Muscle of leg (tissue), 11 donors: ENCODE measurements around the gene DNAAF8. TPM values are rescaled to one million over a fixed set of nuclear protein-coding genes. Genes with fewer than 3 reads are reported as not detected.

Experiments used
- DNase-seq: peaks from one replicate; pipeline ENCODE4 v3.0.0; 2013
- H3K27ac ChIP-seq: one replicate; pipeline ENCODE4 v1.5.1; 2013; ENCODE audit warnings: mild to moderate bottlenecking, low read length, control low read depth
- H3K27me3 ChIP-seq: one replicate; pipeline ENCODE4 v1.6.1; 2013; ENCODE audit warnings: low read length; ENCODE audit not compliant: control insufficient read depth, insufficient read depth
- H3K36me3 ChIP-seq: one replicate; pipeline ENCODE4 v1.6.1; 2013; ENCODE audit warnings: low read length; ENCODE audit not compliant: control insufficient read depth, insufficient read depth
- H3K4me1 ChIP-seq: one replicate; pipeline ENCODE4 v1.6.1; 2013; ENCODE audit warnings: low read length; ENCODE audit not compliant: control insufficient read depth, insufficient read depth
- H3K4me3 ChIP-seq: one replicate; pipeline ENCODE4 v1.5.1; 2013; ENCODE audit warnings: low read length, control low read depth
- H3K9me3 ChIP-seq: replicated peaks from 2 replicates; pipeline ENCODE4 v1.6.1; 2013; ENCODE audit warnings: low read depth, low read length; ENCODE audit not compliant: control insufficient read depth
- WGBS: methylation state at CpG from one replicate; pipeline ENCODE4 v1.1.5; 2013; ENCODE audit warnings: missing lambda C conversion rate; ENCODE audit not compliant: insufficient coverage; 5-methylcytosine and 5-hydroxymethylcytosine counted together
- polyA plus RNA-seq, 8 donors: library from polyadenylated mRNA; unstranded; fragments of 120-200 nt; gene quantifications; one replicate each; pipeline versions ENCODE4 v1.2.1 to v1.2.3, GENCODE V29; 2013; ENCODE audit warnings: inconsistent platforms in 1 of 8, low replicate concordance in 1 of 8; ENCODE audit not compliant: insufficient read length in 8 of 8, insufficient read depth in 1 of 8
- total RNA-seq: library from RNA; stranded (reverse); fragments of 120-200 nt; gene quantifications from one replicate; pipeline ENCODE4 v1.2.4, GENCODE V29; 2013

Gene DNAAF8
- total and polyA plus RNA-seq, 9 donors = 0.46 to 1.4 (median 0.69) TPM

DNA sequence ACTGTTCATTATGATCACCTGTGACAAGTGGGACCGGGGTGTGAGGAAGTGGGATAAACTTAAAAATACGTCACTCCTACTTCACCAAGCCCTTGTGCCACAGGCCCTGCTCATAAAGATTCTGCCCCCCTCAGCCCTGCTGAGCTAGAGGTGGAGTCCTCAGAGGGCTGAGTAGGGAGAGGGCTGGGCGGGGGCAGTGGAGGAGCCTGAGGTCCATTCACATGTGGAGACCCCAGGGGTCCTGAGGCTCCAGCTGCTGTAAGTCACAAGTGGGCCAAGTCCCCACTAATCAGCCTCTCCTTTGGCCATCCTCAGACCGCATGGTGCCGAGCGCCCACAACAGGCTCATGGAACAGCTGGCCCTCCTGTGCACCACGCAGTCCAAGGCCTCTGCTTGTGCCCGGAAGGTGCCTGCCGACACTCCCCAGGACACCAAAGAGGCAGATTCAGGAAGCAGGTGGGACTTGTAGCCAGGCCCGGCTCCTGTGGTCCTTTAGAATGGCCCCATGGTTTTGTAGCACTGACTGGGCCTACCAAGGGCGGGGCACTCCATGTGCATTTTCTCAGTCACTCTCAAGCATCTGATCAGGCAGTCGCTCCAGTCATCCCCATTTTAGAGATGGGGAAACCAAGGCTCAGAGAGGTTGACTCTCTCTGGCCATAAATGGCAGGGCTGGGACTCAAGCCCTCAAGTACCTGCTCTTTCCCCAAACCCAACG is 10.4 kb downstream of the DNAAF8 start:
- Histone ChIP-seq H3K36me3 (peaks cover 11% of the 10 kb centered on the region), H3K27me3 (no peaks in the 10 kb centered on the region), H3K4me3 (no peak overlapping the region), H3K9me3 (no peaks in the 10 kb centered on the region), H3K4me1 (peaks cover 16% of the 10 kb centered on the region), H3K27ac (no peak overlapping the region)
- 69% methylated on average over 10 of the region's 13 CpGs for WGBS
- no peak for DNase-seq

DNA sequence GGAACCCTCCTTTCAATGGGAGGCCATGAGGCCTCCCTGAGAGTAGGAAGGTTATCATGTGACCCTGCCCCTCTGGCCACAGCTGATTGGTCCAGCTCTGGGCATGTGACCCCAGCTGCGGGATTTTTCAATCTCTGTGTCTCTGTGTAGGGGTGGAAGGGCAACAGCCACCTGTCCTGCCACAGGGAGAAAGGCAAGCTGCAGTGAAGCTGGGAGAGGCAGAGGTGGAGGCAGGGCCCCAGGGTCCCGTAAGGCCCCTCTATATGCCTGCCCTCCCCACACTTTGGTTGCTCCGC is 10.9 kb downstream of the DNAAF8 start:
- Histone ChIP-seq H3K36me3 (peaks cover 16% of the 10 kb centered on the region), H3K4me1 (peaks cover 16% of the 10 kb centered on the region), H3K4me3 (no peak overlapping the region), H3K27ac (no peak overlapping the region), H3K27me3 (no peaks in the 10 kb centered on the region), H3K9me3 (no peaks in the 10 kb centered on the region)
- no peak for DNase-seq
- WGBS = 62% methylated on average over 2 of the region's 3 CpGs

GRCh38 chr16:4746215-4746614 is 11.9 kb downstream of the DNAAF8 start:
- Histone ChIP-seq H3K4me1 (peaks cover 16% of the 10 kb centered on the region), H3K27me3 (no peaks in the 10 kb centered on the region), H3K27ac (no peak overlapping the region), H3K36me3 (peaks cover 21% of the 10 kb centered on the region), H3K9me3 (no peaks in the 10 kb centered on the region), H3K4me3 (no peak overlapping the region)
- WGBS = 62% methylated on average over 6 of the region's 8 CpGs
- DNase-seq = no peak

DNA sequence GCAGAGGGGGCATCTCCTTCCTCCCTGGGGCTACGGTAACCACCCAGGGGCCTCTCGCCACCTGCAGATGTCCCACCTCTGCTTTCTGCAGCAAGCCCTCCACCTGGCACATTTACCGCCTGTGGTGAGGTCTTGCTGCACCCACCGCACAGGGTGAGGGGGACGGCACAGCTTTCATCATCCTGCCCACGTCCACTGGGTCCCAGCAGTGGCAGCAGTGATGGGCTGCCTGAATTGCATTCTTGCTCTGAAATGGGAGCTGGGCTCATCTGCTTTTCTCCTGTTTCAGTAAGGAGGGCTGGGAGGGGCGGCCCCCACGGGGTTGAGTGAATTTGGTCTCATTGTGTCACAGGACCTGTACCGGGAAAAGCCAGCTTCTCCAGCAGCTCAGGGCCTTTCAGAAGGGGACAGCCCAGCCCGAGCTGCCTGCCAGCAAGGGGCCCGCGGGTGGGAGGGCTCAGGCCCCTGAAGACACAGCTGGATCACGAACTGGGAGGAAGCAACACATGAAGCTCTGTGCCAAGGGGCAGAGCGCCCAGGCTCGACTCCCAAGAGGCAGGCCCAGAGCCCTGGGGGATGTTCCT is 12.7 kb downstream of the DNAAF8 start:
- Histone ChIP-seq H3K9me3 (no peaks in the 10 kb centered on the region), H3K4me3 (no peak overlapping the region), H3K27ac (no peak overlapping the region), H3K36me3 (peaks cover 30% of the 10 kb centered on the region), H3K27me3 (no peaks in the 10 kb centered on the region), H3K4me1 (peaks cover 16% of the 10 kb centered on the region)
- WGBS = 45% methylated on average over 14 of the region's 15 CpGs
- peak; percentile 35 for DNase-seq

DNA sequence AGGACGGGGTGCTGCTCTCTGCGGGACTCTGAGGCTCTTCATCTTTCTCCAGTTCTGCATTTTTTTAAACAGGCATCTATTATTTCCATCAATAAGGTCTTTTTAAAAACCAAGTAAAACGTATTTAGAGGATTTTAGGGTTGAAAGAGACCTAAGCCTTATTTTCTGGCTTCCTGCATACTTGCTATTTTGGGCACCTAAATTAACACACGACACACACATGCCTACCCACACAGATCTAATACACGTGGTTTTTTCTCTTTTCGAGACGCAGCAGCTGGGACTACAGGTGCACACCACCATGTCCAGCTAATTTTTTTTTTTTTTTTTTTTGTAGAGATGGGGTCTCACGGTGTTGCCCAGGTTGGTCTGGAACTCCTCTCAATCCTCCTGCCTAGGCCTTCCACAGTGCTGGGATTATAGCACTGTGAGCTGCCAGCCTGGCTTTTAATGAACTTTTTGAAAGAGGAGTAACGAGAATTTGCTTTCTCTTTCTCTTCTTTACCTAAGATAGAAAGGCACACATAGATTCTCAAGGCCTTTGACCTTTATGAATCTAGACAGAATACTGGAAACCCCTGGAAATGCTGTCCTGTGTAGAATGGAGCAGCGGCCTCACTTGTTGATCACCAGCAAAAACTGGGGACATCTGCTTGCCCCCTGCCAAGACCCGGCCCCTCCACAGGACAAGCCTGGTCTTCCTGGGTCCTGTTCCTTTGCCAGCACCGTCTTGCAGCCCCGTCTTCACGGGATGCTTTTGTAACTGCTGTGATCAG is 13.8 kb downstream of the DNAAF8 start:
- DNase-seq = no peak
- no peaks in the 10 kb centered on the region for H3K9me3 ChIP-seq
- H3K27me3 ChIP-seq = no peaks in the 10 kb centered on the region
- H3K36me3 ChIP-seq = peaks cover 40% of the 10 kb centered on the region
- peaks cover 12% of the 10 kb centered on the region for H3K4me1 ChIP-seq
- no peak overlapping the region for H3K27ac ChIP-seq
- WGBS = 69% methylated on average over 6 of the region's 14 CpGs
- no peak overlapping the region for H3K4me3 ChIP-seq

GRCh38 chr16:4748682-4749411 is 14.5 kb downstream of the DNAAF8 start:
- no peak for DNase-seq
- Histone ChIP-seq H3K4me3 (no peak overlapping the region), H3K9me3 (no peaks in the 10 kb centered on the region), H3K36me3 (peaks cover 47% of the 10 kb centered on the region), H3K27me3 (no peaks in the 10 kb centered on the region), H3K27ac (no peak overlapping the region), H3K4me1 (peaks cover 10% of the 10 kb centered on the region)
- 76% methylated on average over 9 of the region's 16 CpGs for WGBS

DNA sequence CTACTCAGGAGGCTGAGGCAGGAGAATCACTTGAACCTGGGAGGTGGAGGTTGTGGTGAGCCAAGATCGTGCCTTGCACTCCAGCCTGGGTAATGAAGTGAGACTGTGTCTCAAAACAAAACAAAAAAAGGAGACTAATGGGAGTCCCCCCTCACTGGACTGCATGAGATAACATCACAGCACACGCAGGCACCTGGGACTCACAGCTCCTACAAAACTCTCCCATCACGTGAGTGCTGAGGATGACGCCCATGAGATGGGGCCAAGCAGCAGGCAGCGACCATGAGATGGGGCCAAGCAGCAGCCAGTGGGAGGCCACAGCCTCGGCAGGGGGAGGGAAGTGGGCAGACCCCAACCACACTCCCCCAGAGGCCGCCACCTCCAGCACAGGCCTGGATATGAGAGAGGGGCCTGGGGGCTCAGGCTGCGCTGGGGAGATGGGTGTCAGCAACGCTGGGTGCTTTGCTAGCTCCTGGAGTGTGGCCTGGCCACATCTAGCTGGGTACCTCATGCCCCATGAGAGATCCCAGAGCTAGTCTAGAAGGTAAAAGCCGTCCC is 15.4 kb downstream of the DNAAF8 start:
- Histone ChIP-seq H3K4me1 (peaks cover 10% of the 10 kb centered on the region), H3K36me3 (peaks cover 54% of the 10 kb centered on the region), H3K4me3 (no peak overlapping the region), H3K27me3 (no peaks in the 10 kb centered on the region), H3K27ac (no peak overlapping the region), H3K9me3 (no peaks in the 10 kb centered on the region)
- DNase-seq = no peak
- WGBS = 90% methylated on average over 3 of the region's 10 CpGs

GRCh38 chr16:4750896-4751295 is 16.6 kb downstream of the DNAAF8 start:
- peaks cover 64% of the 10 kb centered on the region for H3K36me3 ChIP-seq
- WGBS = 87% methylated on average over 8 of the region's 8 CpGs
- H3K4me1 ChIP-seq = peaks cover 10% of the 10 kb centered on the region
- H3K4me3 ChIP-seq = no peak overlapping the region
- H3K27ac ChIP-seq = no peak overlapping the region
- H3K9me3 ChIP-seq = no peaks in the 10 kb centered on the region
- DNase-seq = no peak
- no peaks in the 10 kb centered on the region for H3K27me3 ChIP-seq

- H3K4me3 ChIP-seq = no peak overlapping the region
- WGBS = 94% methylated on average over 44 of the region's 44 CpGs
- no peaks in the 10 kb centered on the region for H3K4me1 ChIP-seq
- no peak for DNase-seq
- peaks cover 77% of the 10 kb centered on the region for H3K36me3 ChIP-seq
- H3K27me3 ChIP-seq = no peaks in the 10 kb centered on the region
- H3K9me3 ChIP-seq = no peaks in the 10 kb centered on the region
- no peak overlapping the region for H3K27ac ChIP-seq
These were observed 18.2 kb downstream of the DNAAF8 start for GRCh38 chr16:4752351-4753100.
